Measurements from ENCODE around the gene PDK2.

PDK2 gene

DNA sequence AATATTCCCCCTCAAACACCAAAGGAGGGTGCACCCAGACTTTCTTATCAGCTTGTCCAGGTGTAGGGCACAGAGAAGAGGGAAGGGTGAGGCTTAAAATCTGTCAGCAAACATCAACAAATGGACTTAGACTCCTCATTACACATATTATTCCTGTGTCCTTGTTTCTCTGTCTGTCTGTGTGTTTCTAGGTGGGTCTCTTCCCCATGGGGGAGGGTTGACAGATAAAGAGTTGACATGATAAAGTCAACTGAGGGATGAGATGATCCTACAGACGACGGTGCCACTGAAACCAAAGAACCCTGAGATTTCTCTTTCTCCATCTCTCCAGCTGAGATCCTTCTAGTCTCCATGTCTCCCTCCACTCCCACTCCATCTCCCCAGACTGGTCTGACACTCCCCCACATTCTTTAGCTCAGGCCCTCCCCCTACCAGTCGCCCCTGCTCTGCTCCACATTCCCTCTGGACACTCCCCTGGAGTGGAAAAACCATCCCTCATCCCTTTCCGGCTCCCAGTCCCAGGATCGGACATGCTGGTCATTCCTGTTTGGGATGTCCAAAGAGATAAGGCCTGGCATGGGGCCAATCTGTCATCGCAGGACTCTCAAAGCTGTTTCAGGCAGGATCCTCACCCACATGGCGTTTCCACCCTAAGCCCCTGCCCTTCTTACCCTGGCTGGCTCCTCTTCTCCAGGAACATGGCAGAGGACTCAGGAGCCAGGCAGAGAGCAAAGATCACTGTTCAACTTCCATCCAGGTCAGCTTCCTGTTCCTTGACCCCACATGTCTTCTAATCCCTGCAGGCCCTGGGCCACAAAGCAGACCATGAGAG lies 42.1 kb upstream of the PDK2 start:
- TF ChIP-seq CTCF (IDR thresholded peaks at IDR 0.05): no peak
- no peak overlapping the region for H3K4me3 ChIP-seq
- peak overlapping the region; percentile 39 to 72 for H3K27ac ChIP-seq
- no peak for DNase-seq (ENCODE audit: low spot score)

GRCh38 chr17:50053654-50053960 lies 41.5 kb upstream of the PDK2 start:
- TF ChIP-seq CTCF (IDR thresholded peaks at IDR 0.05): no peak
- Histone ChIP-seq H3K4me3 (no peak overlapping the region), H3K27ac (peak overlapping the region; percentile 39 to 72)
- DNase-seq (ENCODE audit: low spot score): no peak

- DNase-seq (ENCODE audit: low spot score): no peak
- Histone ChIP-seq H3K4me3 (peak overlapping the region; percentile 97), H3K27ac (peak overlapping the region; percentile 95 to 99)
- TF ChIP-seq CTCF (IDR thresholded peaks at IDR 0.05): no peak
These were observed 40.1 kb upstream of the PDK2 start for GRCh38 chr17:50055055-50055425.

DNA sequence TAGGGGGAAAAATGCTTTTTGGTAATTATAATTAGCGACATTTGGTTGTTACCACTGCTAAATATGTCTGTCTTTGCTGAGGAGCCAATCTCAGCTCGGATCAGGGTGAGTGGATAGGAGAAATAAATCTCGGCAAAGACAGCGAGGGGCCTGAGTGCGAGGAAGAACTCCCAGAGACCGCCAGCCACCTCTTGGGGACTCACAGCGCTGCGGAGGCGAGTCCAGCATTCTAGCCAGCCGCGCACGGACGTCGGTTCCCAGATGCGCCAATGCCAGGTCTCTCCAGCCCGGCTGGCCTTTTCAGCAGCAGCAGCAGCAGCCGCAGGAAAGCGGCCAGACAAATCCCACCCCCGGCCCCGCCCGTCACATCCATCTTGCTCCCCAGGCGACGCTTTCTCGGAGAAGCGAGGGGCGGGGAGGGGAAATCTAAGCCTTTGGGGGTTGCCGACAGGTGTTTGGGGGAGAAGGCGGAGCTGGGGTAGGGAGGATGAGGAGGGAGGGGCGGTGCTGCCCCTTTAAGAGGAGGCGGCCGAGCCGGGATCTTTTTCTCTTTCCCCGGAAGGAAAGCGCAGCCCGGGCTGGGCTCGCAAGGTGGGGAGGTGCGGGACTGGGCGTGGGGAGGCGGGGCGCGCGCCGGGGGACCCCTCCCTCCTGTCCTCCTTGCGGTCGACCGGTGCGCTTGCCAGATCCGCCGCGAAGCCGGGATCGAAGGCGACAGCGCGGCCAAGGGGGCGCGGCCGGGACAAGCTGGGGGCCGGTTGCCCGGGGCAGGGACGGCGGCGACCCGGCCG lies 39.5 kb upstream of the PDK2 start, which contains the start of gene ITGA3:
Gene ITGA3, plus strand, starts transcription at position 685 of the 791 bp plus-strand sequence. CDS start 330 bp downstream, outside the sequence.
- Histone ChIP-seq H3K4me3 (peak within 1 kb of the TSS; percentile 97), H3K27ac (peak within 1 kb of the TSS; percentile 95 to 99)
- peak; percentile 92 for DNase-seq (ENCODE audit: low spot score)
- TF ChIP-seq CTCF (IDR thresholded peaks at IDR 0.05): no peak

- H3K4me3 ChIP-seq: peak overlapping the region; percentile 97
- no peak for TF ChIP-seq CTCF (IDR thresholded peaks at IDR 0.05)
- H3K27ac ChIP-seq: peak overlapping the region; percentile 95 to 99
- no peak for DNase-seq (ENCODE audit: low spot score)
These were observed 38.8 kb upstream of the PDK2 start for GRCh38 chr17:50056217-50056960.

GRCh38 chr17:50056961-50057330 lies 38.2 kb upstream of the PDK2 start:
- no peak for DNase-seq (ENCODE audit: low spot score)
- no peak for TF ChIP-seq CTCF (IDR thresholded peaks at IDR 0.05)
- Histone ChIP-seq H3K27ac (peak overlapping the region; percentile 95 to 99), H3K4me3 (peak overlapping the region; percentile 97)

Data from coronary artery (tissue), 2 donors.